Ovary (tissue), 9 donors: ENCODE measurements around the gene CSTF2. TPM values are rescaled to one million over a fixed set of nuclear protein-coding genes. Genes with fewer than 3 reads are reported as not detected.
"Not testable (repeated sequence)": the region's sequence is repeated elsewhere in the genome, so short reads cannot be mapped to it uniquely, and the experiment has no call there.

Experiments
- DNase-seq, 5 donors: peaks; one replicate each; pipeline ENCODE4 v3.0.0-alpha.2; 2019 to 2020
- H3K27ac ChIP-seq, 2 donors: fragments of 200-600 bp; one replicate each; pipeline versions ENCODE4 v1.5.1 to v1.8.0; 2019 to 2022
- H3K27me3 ChIP-seq: fragments of 200-600 bp; one replicate; pipeline ENCODE4 v1.8.0; 2022
- H3K36me3 ChIP-seq: fragments of 200-600 bp; sonication (generic); one replicate; pipeline ENCODE4 v1.5.1; 2019
- H3K4me1 ChIP-seq: one replicate; pipeline ENCODE4 v1.8.1; 2013; ENCODE audit warnings: mild to moderate bottlenecking, moderate library complexity; ENCODE audit not compliant: insufficient read depth
- H3K4me3 ChIP-seq: fragments of 200-600 bp; sonication (generic); one replicate; pipeline ENCODE4 v1.5.1; 2017
- H3K9me3 ChIP-seq, 2 donors: fragments of 200-600 bp in 1 of 2; sonication (generic) in 1 of 2; one replicate each; pipeline versions ENCODE4 v1.5.1 to v1.8.1; 2013 to 2019; ENCODE audit warnings: mild to moderate bottlenecking in 1 of 2, moderate library complexity in 1 of 2
- EP300 ChIP-seq: sonication (generic); formaldehyde crosslinking; IDR thresholded peaks from one replicate; pipeline ENCODE4 v1.6.1; 2017; ENCODE audit warnings: antibody characterized with exemption
- POLR2A ChIP-seq: fragments of 450-650 bp; IDR thresholded peaks from one replicate; pipeline ENCODE4 v1.6.1; 2017; ENCODE audit warnings: antibody characterized with exemption, mild to moderate bottlenecking, moderate library complexity
- WGBS, 3 donors: extraction: QIAGEN DNeasy Blood & Tissue Kit in 1 of 3; methylation state at CpG; one replicate each; pipeline versions ENCODE4 v1.1.5 to v1.1.7; 2013 to 2017; 5-methylcytosine and 5-hydroxymethylcytosine counted together
- intact Hi-C, 4 donors: fragments of 100-400 bp; cut with DNase I; formaldehyde crosslinking; loops; one replicate each; pipeline versions ENCODE4 v1.11.0 to v1.15.1; 2022 to 2023
- polyA plus RNA-seq, 2 donors: library from polyadenylated mRNA; stranded (reverse); fragments of 200-250 nt in 1 of 2; fragments of 350-450 nt in 1 of 2; fragmentation: Illumina TruSeq in 1 of 2; extraction: RNeasy Lipid Tissue Mini Kit (QIAGEN cat#74804) in 1 of 2; gene quantifications; one replicate each; pipeline ENCODE4 v1.2.3, GENCODE V29; 2013 to 2014
- total RNA-seq, 7 donors: library from RNA; depleted of rRNA in 2 of 7; stranded (reverse); fragments of >200 nt in 2 of 7; fragmentation: NEBNext Ultra II Directional in 3 of 7; extraction: Animal tissue kit (Norgen Biotek cat#: 25700) in 3 of 7; gene quantifications; one replicate each; pipeline versions ENCODE4 v1.1.0 to v1.2.4, GENCODE V29; 2016 to 2023
- TF ChIP-seq, protein P1 (sequence below), 3 donors: fragments of 450-650 bp in 2 of 3; fragments of 200-600 bp in 1 of 3; IDR thresholded peaks; one replicate each; pipeline versions ENCODE4 v1.5.1 to v1.8.0; 2016 to 2022; ENCODE audit warnings: antibody characterized with exemption in 3 of 3, mild to moderate bottlenecking in 1 of 3
- donor health status: DM: no; HTN: no; CAD: no; lungs with moderate emphysema.
- donor health status: DM: no; HTN: no; CAD: no.
- donor health status: Bipolar disorder and iron deficiency.
- donor health status: DM: yes; HTN: yes; CAD: no.
- donor health status: DM: no; HTN: no; CAD: no.
- donor health status: DM: yes; HTN: yes; CAD: no.

CSTF2 gene
- total and polyA plus RNA-seq, 9 donors, result 4.4 to 12.8 (median 9.6) TPM

DNA sequence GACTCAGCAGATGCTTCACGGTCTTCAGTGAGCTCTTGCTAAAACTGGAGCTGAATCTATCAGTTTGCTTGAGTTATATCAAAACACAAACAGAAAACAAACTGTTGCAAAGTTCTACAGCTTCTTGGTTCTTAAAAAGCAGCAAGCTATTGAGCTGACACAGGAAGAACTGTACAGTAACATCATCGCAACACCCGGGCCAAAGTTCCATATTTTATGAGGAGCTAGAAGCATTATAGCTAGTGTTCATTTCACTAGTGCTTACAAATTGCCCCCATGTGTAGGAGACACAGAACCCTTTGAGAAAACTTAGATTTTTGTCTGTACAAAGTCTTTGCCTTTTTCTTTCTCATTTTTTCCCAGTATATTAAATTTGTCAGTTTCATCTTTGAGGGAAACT, 17.3 kb upstream of the CSTF2 start:
- Histone ChIP-seq H3K9me3 (no peaks in the 10 kb centered on the region), H3K4me3 (no peak overlapping the region), H3K36me3 (no peaks in the 10 kb centered on the region), H3K27me3 (no peaks in the 10 kb centered on the region), H3K27ac (no peak overlapping the region), H3K4me1 (no peaks in the 10 kb centered on the region)
- no peak for DNase-seq
- no peak for TF ChIP-seq EP300
- TF ChIP-seq, protein P1, sequence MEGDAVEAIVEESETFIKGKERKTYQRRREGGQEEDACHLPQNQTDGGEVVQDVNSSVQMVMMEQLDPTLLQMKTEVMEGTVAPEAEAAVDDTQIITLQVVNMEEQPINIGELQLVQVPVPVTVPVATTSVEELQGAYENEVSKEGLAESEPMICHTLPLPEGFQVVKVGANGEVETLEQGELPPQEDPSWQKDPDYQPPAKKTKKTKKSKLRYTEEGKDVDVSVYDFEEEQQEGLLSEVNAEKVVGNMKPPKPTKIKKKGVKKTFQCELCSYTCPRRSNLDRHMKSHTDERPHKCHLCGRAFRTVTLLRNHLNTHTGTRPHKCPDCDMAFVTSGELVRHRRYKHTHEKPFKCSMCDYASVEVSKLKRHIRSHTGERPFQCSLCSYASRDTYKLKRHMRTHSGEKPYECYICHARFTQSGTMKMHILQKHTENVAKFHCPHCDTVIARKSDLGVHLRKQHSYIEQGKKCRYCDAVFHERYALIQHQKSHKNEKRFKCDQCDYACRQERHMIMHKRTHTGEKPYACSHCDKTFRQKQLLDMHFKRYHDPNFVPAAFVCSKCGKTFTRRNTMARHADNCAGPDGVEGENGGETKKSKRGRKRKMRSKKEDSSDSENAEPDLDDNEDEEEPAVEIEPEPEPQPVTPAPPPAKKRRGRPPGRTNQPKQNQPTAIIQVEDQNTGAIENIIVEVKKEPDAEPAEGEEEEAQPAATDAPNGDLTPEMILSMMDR (IDR thresholded peaks at IDR 0.05), result no peak
- 61 to 70% (median 68%) methylated on average over 3 of the region's 3 CpGs for WGBS, 3 donors
- intact Hi-C loops, result no loop called here

DNA sequence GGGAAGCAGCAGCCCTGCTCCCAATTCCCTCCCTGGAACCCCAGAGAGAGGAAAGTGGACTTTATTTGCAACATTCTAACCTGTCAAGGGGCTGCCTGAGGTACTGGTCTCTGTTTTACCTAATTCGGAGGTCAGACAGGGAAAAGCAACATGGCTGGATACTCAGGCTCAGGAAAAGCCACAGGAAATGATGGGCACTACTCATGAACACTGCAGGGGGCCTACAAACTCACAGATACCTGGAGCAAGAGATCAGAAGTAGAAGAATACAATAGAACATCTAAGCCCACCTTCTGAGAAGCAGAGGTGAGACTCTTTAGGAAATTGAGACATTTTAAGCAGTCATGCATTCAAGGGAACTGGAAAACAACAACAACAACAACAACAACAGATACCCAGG, 15.4 kb upstream of the CSTF2 start:
- no peaks in the 10 kb centered on the region for H3K36me3 ChIP-seq
- TF ChIP-seq EP300 (no peak), POLR2A (no peak)
- TF ChIP-seq, protein P1 (IDR thresholded peaks at IDR 0.05), result no peak
- H3K4me1 ChIP-seq, result no peaks in the 10 kb centered on the region
- H3K4me3 ChIP-seq, result no peak overlapping the region
- no peak overlapping the region for H3K27ac ChIP-seq
- DNase-seq, result no peak
- intact Hi-C loops, result no loop called here
- 42 to 59% (median 50%) methylated on average over 1 of the region's 1 CpG for WGBS, 3 donors
- H3K27me3 ChIP-seq, result no peaks in the 10 kb centered on the region
- H3K9me3 ChIP-seq, result no peaks in the 10 kb centered on the region

DNA sequence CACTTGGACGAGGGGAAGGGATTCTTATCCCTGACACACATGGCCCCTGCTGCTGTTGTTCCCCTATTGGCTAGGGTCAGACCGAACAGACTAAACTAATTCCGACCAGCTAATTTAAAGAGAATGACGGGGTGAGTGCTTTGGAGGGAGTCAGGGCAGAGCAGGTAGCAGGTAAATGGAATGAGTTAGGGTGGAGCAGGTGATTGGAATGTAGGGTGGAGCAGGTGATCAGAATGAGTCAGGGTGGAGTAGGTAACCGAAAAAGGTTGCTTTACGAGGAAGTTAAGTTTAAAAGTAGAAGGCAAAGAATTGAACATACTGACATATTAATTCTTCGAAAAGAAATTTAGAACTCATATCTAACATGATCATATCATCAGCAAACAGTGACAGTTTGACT, 11.9 kb upstream of the CSTF2 start:
- H3K36me3 ChIP-seq, DNase-seq, H3K4me1 ChIP-seq, intact Hi-C loops, H3K9me3 ChIP-seq, H3K4me3 ChIP-seq, H3K27ac ChIP-seq, H3K27me3 ChIP-seq: not testable (repeated sequence)
- WGBS, 3 donors, result 84 to 91% (median 86%) methylated on average over 7 of the region's 7 CpGs

DNA sequence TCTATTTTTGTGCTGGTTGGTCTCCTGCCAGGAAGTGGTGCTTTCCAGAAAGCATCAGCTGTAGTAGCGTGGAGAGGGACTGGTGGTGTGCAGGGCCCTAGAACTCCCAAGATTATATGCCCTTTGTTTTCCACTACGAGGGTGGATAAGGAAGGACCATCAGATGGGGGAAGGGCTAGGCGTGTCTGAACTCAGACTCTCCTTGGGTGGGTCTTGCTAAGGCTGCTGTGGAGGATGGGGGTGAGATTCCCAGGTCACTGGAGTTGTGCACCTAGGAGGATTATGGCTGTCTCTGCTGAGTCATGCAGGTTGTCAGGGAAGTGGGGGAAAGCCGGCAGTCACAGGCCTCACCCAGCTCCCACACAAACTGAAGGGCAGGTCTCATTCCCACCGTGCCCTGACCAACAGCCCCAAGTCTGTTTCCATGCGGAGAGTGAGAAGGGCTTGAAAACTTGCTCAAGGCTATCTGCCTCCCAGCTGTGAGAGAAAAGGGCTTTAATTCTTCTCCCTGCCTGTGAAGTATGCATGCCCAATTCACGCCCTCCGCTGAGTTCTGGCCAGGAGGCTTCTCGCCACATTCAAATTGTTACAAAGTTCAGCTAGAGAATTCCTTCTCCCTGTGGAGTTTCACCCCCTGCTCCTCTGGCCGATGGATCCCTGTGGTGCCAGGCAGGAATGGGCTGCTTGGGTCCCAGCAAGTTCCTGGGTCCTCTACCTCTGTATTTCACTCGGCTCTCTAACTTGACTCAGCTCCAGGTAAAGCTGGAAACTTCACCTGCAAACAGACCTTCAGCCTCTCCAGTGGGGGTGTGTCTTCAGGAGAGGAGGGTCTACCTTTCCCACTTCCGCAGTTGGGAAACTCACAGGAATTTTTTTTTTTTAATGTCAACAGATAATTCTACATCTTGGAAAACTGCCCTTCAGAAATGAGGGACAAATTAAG, 7.7 kb upstream of the CSTF2 start:
- Histone ChIP-seq H3K4me1 (peaks cover 4% of the 10 kb centered on the region), H3K27me3 (no peaks in the 10 kb centered on the region), H3K9me3 (no peaks in the 10 kb centered on the region), H3K4me3 (no peak overlapping the region), H3K27ac (no peak overlapping the region), H3K36me3 (no peaks in the 10 kb centered on the region)
- TF ChIP-seq EP300, result no peak
- TF ChIP-seq, protein P1 (IDR thresholded peaks at IDR 0.05), result no peak
- TF ChIP-seq POLR2A, result no peak
- intact Hi-C loops, result no loop called here
- no peak for DNase-seq
- 34 to 40% (median 34%) methylated on average over 12 of the region's 12 CpGs for WGBS, 3 donors

DNA sequence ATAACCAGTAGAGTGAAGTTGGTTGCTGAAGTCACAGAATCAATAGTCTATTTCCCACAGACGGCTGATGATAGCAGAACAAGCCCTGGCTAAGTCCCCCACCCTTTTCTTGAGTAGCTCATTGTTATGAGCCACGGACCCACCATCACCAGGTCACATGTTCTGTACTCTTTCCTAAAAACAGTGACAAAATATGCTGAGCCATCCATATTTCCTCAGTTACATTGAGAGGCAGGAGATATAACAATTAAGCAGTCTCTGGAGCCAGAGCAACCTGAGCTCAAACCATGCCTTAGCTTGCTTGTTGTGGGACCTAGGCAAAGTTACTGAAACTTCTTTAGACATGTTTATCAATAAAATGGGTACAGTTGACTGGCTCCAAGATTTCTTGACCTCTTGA, 2.9 kb upstream of the CSTF2 start:
- Histone ChIP-seq H3K27me3 (no peaks in the 10 kb centered on the region), H3K9me3 (no peaks in the 10 kb centered on the region), H3K4me1 (peaks cover 4% of the 10 kb centered on the region), H3K27ac (no peak overlapping the region), H3K36me3 (no peaks in the 10 kb centered on the region), H3K4me3 (no peak overlapping the region)
- intact Hi-C loops, result no loop called here
- no peak for DNase-seq
- TF ChIP-seq, protein P1 (IDR thresholded peaks at IDR 0.05), result no peak
- no peak for TF ChIP-seq EP300
- TF ChIP-seq POLR2A, result no peak
- 51 to 55% (median 55%) methylated on average over 2 of the region's 2 CpGs for WGBS, 3 donors
